Fibroblast of upper back skin (primary cell): ENCODE results near the gene SPPL2B.
"Not testable (repeated sequence)": the region's sequence is repeated elsewhere in the genome, so short reads cannot be mapped to it uniquely, and the experiment has no call there.

Experiments used
- DNase-seq: peaks from one replicate; pipeline ENCODE4 v3.0.0-alpha.2; 2013

SPPL2B gene

GRCh38 chr19:2338751-2339643, 10.5 kb downstream of the SPPL2B start:
- no peak for DNase-seq

- no peak for DNase-seq
These were observed 11.3 kb downstream of the SPPL2B start for GRCh38 chr19:2339644-2340310.

- DNase-seq: no peak
These were observed 12.2 kb downstream of the SPPL2B start for GRCh38 chr19:2340496-2341243.

- DNase-seq: no peak
These were observed 12.8 kb downstream of the SPPL2B start for GRCh38 chr19:2341244-2341751.

- DNase-seq: no peak
These were observed 13.5 kb downstream of the SPPL2B start for GRCh38 chr19:2341982-2342381.

- no peak for DNase-seq
These were observed 14.3 kb downstream of the SPPL2B start for GRCh38 chr19:2342656-2343288.

- DNase-seq: no peak
These were observed 15.0 kb downstream of the SPPL2B start for GRCh38 chr19:2343289-2343982.

- no peak for DNase-seq
These were observed 15.9 kb downstream of the SPPL2B start for GRCh38 chr19:2344381-2344870.

- DNase-seq: no peak
These were observed 16.6 kb downstream of the SPPL2B start for GRCh38 chr19:2345076-2345475.

- no peak for DNase-seq
These were observed 17.5 kb downstream of the SPPL2B start for GRCh38 chr19:2345794-2346663.

- not testable (repeated sequence) for DNase-seq
These were observed 21.3 kb downstream of the SPPL2B start for GRCh38 chr19:2349818-2350217.

- no peak for DNase-seq
These were observed 22.2 kb downstream of the SPPL2B start for GRCh38 chr19:2350656-2351055.

GRCh38 chr19:2351591-2351990, 23.1 kb downstream of the SPPL2B start:
- no peak for DNase-seq

- no peak for DNase-seq
These were observed 23.6 kb downstream of the SPPL2B start for GRCh38 chr19:2352121-2352520.

- DNase-seq: no peak
These were observed 24.8 kb downstream of the SPPL2B start for GRCh38 chr19:2353159-2353886.

- DNase-seq: no peak
These were observed 25.6 kb downstream of the SPPL2B start for GRCh38 chr19:2353887-2354592.

GRCh38 chr19:2354670-2355069, 26.2 kb downstream of the SPPL2B start:
- no peak for DNase-seq

GRCh38 chr19:2355168-2356035, 26.9 kb downstream of the SPPL2B start:
- DNase-seq: peak; percentile 35
